ENCODE results near the gene ST7L.
A peak's percentile ranks its signal among the peaks of the same experiment; 100 is the strongest.

DNA sequence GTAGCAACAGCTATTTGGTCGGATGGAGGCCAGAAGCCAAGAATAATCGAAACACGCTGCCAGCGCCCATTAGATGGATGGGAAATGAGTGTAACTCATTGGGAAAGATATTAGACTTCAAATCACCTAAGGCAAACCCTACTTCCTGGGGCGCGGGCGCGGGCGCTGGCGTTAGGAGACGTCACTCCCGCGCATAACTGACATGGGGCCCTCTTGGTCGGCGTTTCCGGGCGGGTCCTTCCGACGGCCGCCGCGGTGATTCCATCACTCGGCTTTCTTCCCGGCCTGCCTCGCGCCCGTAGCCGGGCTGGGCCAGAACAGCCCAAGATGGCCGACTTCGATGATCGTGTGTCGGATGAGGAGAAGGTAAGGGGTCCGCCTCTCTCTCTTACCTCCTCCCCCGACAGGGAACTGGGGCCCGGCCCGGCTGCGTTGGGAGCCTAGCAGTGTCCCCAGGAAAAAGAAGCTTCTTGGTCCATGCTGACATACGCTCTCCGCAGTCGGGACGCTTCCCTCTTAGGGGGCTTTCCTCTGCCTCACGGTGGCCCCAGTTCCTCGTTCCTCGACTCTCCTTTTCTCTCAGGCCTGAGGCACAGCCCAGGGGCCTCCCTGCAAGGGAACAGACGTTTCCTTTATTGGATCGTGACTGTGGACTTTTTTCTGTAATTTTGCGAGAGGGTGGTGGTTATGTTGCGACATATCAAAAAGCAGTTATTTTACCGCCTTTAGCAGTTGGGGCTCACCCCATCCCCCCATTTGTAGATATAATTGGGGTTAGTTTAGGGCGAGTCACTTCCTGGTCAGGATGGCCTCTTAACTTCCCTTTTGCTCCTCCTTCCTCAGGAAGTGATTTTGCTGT lies 806 bp upstream of the ST7L start, which contains the start of gene CAPZA1:
- TF ChIP-seq POLR2A (IDR thresholded peaks at IDR 0.05), result peak in 1 of 2 donors; percentile 83
- peak; percentile 83 to 97 for TF ChIP-seq POLR2AphosphoS5 (IDR thresholded peaks at IDR 0.05; ENCODE audit: insufficient read depth in 1 of 2, low read depth in 1 of 2)
- TF ChIP-seq, protein P1, sequence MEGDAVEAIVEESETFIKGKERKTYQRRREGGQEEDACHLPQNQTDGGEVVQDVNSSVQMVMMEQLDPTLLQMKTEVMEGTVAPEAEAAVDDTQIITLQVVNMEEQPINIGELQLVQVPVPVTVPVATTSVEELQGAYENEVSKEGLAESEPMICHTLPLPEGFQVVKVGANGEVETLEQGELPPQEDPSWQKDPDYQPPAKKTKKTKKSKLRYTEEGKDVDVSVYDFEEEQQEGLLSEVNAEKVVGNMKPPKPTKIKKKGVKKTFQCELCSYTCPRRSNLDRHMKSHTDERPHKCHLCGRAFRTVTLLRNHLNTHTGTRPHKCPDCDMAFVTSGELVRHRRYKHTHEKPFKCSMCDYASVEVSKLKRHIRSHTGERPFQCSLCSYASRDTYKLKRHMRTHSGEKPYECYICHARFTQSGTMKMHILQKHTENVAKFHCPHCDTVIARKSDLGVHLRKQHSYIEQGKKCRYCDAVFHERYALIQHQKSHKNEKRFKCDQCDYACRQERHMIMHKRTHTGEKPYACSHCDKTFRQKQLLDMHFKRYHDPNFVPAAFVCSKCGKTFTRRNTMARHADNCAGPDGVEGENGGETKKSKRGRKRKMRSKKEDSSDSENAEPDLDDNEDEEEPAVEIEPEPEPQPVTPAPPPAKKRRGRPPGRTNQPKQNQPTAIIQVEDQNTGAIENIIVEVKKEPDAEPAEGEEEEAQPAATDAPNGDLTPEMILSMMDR (IDR thresholded peaks at IDR 0.05), result no peak
